Measurements from ENCODE around the gene PPFIA1.

Gene PPFIA1

GRCh38 chr11:70351646-70352045, 81.2 kb downstream of the PPFIA1 start:
- in situ Hi-C loops (cut with HindIII; ENCODE audit: low sequenced_read_pairs) = no loop called here

DNA sequence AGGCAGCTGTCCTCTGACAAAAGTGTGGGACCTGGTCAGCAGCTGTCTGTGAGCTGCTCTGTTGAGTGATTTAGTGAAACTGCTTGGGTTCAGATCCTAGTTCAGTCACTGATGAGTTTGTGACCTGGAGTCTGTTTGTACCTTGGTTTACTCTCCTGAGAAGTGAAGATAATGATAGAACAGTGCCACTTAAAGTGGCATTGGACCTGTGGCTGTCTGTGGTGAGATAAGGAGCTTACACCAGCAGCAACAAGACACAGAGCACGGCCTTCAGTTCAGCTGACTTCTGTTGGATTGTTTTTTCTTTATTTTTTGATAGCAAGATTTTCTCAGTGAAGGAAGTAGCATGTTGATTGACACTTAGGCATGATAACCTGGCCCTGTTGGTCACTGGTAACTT, 81.6 kb downstream of the PPFIA1 start:
- in situ Hi-C loops (cut with HindIII; ENCODE audit: low sequenced_read_pairs) = no loop called here

DNA sequence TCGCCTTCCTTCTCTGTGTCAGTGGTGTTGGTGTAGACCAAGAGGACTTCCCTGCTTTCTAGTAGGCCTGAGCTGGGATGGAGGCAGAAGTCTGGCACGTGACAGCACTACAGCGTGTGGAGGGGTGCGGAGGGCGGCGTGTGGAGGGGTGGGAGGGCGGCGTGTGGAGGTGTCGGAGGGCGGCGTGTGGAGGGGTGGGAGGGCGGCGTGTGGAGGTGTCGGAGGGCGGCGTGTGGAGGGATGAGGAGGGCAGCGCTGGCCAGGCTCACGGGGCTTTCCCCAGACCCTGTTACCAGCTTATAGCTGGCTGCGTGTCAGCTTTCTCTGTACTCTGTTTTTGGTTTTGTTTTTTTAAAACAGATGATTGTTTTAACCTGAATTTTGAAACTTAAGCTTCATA, 82.1 kb downstream of the PPFIA1 start:
- in situ Hi-C loops (cut with HindIII; ENCODE audit: low sequenced_read_pairs) = no loop called here

DNA sequence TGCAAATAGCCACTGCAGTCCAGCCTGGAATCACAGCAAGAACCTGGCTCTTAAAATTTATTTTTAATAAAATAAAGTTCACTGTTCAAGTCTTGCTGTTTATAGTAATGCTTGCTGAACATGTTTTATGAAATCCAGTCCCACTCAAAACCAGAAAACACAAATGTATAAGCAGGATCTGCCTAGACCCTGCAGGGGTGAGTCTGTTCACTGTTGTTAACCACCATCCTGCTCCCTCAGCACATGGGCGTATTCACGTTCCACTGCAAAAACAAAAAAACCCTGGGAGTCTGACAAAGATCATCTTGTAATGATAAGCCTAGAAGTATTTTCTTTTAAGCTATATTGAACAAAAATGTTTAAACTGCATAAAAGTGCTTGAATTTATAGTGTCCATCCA, 82.8 kb downstream of the PPFIA1 start:
- in situ Hi-C loops (cut with HindIII; ENCODE audit: low sequenced_read_pairs) = no loop called here

- in situ Hi-C loops (cut with HindIII; ENCODE audit: low sequenced_read_pairs) = no loop called here
Measured at GRCh38 chr11:70353900-70354568, 83.5 kb downstream of the PPFIA1 start.

DNA sequence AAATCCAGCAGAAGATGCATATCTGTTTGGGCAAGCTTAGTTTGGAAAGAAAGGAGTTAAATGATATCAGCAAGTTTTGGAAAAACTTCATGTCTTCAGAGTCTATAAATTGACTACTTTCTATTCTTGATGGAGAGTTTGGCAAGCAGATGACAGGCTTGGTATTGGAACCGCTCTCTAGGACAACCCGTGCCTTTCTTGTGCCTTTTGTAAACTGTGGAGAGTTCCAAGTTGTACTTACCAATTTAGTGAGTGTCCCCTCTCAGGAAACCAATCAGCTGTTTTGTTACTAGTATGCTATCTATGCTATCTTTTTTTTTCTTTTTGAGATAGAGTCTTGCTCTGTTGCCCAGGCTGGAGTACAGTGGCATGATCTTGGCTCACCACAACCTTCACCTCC, 84.1 kb downstream of the PPFIA1 start:
- in situ Hi-C loops (cut with HindIII; ENCODE audit: low sequenced_read_pairs) = no loop called here

DNA sequence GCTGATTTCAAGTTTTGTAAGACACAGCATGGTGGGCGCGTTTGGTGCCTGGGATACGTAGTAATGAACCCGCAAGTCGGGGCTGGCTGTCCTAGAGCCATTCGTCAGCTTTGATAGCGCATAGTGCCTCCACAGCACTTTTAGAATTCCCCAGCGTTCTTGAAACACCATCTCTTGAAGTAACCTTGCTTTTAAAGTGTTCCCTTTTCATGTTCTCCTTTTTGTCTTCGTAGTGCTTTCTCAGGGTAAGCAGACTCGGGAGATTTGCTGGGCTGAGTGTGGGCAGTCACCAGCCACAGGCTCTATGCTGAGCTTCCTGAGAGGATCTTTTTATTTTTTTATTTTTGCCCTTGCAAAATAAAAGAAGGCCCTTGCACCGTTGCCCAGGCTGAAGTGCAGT, 88.3 kb downstream of the PPFIA1 start:
- in situ Hi-C loops (cut with HindIII; ENCODE audit: low sequenced_read_pairs) = no loop called here

GRCh38 chr11:70359451-70360205, 89.1 kb downstream of the PPFIA1 start:
- in situ Hi-C loops (cut with HindIII; ENCODE audit: low sequenced_read_pairs) = loop anchor here (10.0 kb wide), 1 partner anchor 255 kb away; no protein-coding TSS in a partner anchor

GRCh38 chr11:70360211-70360610, 89.7 kb downstream of the PPFIA1 start:
- in situ Hi-C loops (cut with HindIII; ENCODE audit: low sequenced_read_pairs) = loop anchor here (10.0 kb wide), 1 partner anchor 255 kb away; no protein-coding TSS in a partner anchor

- in situ Hi-C loops (cut with HindIII; ENCODE audit: low sequenced_read_pairs) = loop anchor here (10.0 kb wide), 1 partner anchor 259 kb away; no protein-coding TSS in a partner anchor
Measured at GRCh38 chr11:70364178-70364577, 93.7 kb downstream of the PPFIA1 start.

DNA sequence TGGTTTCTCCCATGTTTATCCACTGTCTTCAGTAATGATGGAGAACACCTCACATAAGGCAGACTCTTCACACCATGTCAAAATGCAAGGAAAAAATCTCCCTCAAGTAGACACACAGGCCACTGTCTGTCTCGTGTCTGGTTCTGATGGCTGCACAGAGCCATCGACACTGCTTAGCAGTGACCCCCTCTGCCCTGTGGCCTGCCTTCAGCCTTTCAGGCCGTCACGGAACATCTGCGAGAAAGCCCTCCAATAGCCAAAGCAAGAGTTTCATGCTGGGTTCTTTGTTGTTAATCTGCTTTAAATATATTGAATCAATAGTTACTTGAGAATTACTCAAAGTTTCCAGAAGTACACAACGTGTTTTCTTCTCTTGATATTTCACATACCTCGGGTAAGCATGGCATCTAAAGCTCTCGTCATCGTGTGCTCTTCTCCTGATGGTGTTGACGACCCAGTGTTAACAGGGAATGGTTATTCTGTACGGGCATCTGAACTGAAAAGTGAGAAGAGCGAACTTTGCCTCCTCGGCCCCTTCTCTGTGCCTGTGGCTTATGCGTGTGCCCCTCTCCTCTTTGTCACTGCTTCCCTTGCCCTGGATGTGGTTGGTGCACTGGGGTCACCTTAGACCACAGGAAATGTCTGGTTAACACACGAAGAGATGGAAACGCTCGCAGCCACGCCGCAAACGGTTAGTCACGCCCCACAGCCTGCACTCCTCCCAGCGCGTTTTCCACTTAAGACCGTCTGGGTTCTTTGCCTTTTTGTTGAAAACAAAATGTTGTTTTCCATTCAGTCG, 94.5 kb downstream of the PPFIA1 start:
- in situ Hi-C loops (cut with HindIII; ENCODE audit: low sequenced_read_pairs) = loop anchor here (5.0 to 10.0 kb wide), 2 partner anchors 63 to 260 kb away; no protein-coding TSS in a partner anchor

DNA sequence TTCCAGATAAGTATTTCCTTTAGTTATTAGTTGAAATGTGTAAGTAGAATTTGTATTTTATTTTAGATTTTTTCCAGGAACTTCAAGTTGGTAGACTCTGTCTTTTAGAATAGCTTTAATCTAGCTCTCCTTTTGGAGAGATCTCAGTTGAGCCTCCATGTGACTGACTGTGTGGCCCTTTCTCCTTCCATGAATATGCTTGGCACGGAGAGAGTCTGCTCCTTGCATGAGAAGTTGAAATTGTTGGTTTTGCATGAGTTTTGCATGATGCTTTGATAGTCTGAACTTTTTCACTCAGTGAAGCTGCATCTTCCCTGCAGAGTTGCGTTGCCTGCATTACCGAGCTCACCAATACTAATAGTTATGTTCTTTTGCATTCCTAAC, 95.0 kb downstream of the PPFIA1 start:
- in situ Hi-C loops (cut with HindIII; ENCODE audit: low sequenced_read_pairs) = loop anchor here (5.0 to 10.0 kb wide), 2 partner anchors 63 to 261 kb away; no protein-coding TSS in a partner anchor

DNA sequence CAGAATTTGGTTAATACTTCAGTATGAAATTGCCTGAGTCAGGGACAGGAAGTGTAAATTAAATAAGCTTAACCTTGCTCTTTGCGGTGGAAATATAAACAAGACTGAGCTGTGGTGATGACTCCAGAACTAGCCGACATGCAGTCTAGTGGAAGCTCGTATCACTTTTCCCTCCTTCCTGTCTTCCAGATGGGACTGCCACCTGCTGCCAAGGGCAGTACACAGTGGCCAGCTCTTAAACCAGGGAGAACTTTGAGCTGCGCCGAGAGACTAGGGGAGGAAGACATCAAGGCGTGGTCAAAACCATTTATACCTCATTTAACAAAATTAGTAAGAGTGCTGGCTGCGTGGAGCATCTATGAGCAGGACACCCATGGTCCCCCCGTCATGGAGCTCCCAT, 96.6 kb downstream of the PPFIA1 start:
- in situ Hi-C loops (cut with HindIII; ENCODE audit: low sequenced_read_pairs) = loop anchor here (5.0 to 10.0 kb wide), 2 partner anchors 65 to 262 kb away; no protein-coding TSS in a partner anchor

- in situ Hi-C loops (cut with HindIII; ENCODE audit: low sequenced_read_pairs) = loop anchor here (5.0 to 10.0 kb wide), 2 partner anchors 67 to 264 kb away; no protein-coding TSS in a partner anchor
Measured at GRCh38 chr11:70368961-70369360, 98.5 kb downstream of the PPFIA1 start.

GRCh38 chr11:70371241-70371640, 100.8 kb downstream of the PPFIA1 start:
- in situ Hi-C loops (cut with HindIII; ENCODE audit: low sequenced_read_pairs) = no loop called here

DNA sequence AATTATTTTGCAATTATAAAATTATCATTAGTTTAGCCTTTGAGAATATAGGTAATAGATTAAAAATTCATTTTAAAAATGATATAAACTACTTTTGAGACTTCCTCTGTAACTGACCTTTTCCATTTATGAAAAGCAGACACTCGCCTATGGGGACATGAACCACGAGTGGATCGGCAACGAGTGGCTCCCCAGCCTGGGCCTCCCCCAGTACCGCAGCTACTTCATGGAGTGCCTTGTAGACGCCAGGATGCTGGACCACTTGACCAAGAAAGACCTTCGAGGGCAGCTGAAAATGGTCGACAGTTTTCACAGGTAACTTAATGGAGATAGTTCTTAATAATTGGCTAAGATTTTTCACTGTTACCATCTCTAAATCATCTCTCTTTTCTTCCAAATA, 101.6 kb downstream of the PPFIA1 start:
- in situ Hi-C loops (cut with HindIII; ENCODE audit: low sequenced_read_pairs) = no loop called here

GRCh38 chr11:70376621-70377020, 106.1 kb downstream of the PPFIA1 start:
- in situ Hi-C loops (cut with HindIII; ENCODE audit: low sequenced_read_pairs) = no loop called here

DNA sequence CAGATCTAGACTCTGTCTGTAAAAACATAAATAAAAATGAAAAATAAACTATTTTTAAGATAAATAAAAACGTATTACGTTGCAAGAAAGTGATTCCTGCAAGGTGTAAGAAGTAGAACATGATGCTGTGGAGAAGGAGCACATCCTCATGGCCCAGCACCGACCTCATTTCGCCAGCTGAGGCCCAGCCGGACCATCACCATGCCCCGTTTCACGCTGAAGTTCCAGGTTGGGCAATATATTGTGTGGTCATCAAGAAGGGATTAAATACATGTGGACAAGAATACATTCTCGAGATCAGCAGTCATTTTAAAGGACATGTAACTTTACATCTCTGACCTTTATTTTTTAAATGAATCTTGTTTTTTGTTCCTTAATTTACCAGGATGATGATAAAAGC, 107.2 kb downstream of the PPFIA1 start:
- in situ Hi-C loops (cut with HindIII; ENCODE audit: low sequenced_read_pairs) = no loop called here

GRCh38 chr11:70378506-70379134, 108.1 kb downstream of the PPFIA1 start:
- in situ Hi-C loops (cut with HindIII; ENCODE audit: low sequenced_read_pairs) = no loop called here

- in situ Hi-C loops (cut with HindIII; ENCODE audit: low sequenced_read_pairs) = no loop called here
Measured at GRCh38 chr11:70381350-70381749, 110.9 kb downstream of the PPFIA1 start.
